ENCODE results near the gene BRD4.

The BRD4 gene

GRCh38 chr19:15265214-15265849 lies 67.0 kb downstream of the BRD4 start:
- no peak for DNase-seq (ENCODE audit: low read depth in 3 of 3)

- no peak for DNase-seq (ENCODE audit: low read depth in 3 of 3)
Measured at GRCh38 chr19:15264933-15265206, 67.5 kb downstream of the BRD4 start.

- peak; percentile 52 to 71 (median 65) for DNase-seq (ENCODE audit: low read depth in 3 of 3)
Measured at GRCh38 chr19:15264061-15264932, 68.0 kb downstream of the BRD4 start.

- no peak for DNase-seq (ENCODE audit: low read depth in 3 of 3)
Measured at GRCh38 chr19:15263361-15263985, 68.9 kb downstream of the BRD4 start.

GRCh38 chr19:15262011-15262410 lies 70.3 kb downstream of the BRD4 start:
- DNase-seq (ENCODE audit: low read depth in 3 of 3): no peak

GRCh38 chr19:15260939-15261338 lies 71.4 kb downstream of the BRD4 start:
- DNase-seq (ENCODE audit: low read depth in 3 of 3): no peak

GRCh38 chr19:15259907-15260306 lies 72.4 kb downstream of the BRD4 start:
- DNase-seq (ENCODE audit: low read depth in 3 of 3): no peak

- DNase-seq (ENCODE audit: low read depth in 3 of 3): no peak
Measured at GRCh38 chr19:15257782-15258181, 74.6 kb downstream of the BRD4 start.

GRCh38 chr19:15256708-15257331 lies 75.5 kb downstream of the BRD4 start:
- DNase-seq (ENCODE audit: low read depth in 3 of 3): no peak

- no peak for DNase-seq (ENCODE audit: low read depth in 3 of 3)
Measured at GRCh38 chr19:15255359-15255990, 76.9 kb downstream of the BRD4 start.

- DNase-seq (ENCODE audit: low read depth in 3 of 3): no peak
Measured at GRCh38 chr19:15254547-15254946, 77.8 kb downstream of the BRD4 start.

GRCh38 chr19:15253513-15253912 lies 78.8 kb downstream of the BRD4 start:
- no peak for DNase-seq (ENCODE audit: low read depth in 3 of 3)

GRCh38 chr19:15253061-15253460 lies 79.3 kb downstream of the BRD4 start:
- no peak for DNase-seq (ENCODE audit: low read depth in 3 of 3)

- DNase-seq (ENCODE audit: low read depth in 3 of 3): no peak
Measured at GRCh38 chr19:15252398-15253018, 79.8 kb downstream of the BRD4 start.

- DNase-seq (ENCODE audit: low read depth in 3 of 3): no peak
Measured at GRCh38 chr19:15251749-15252397, 80.5 kb downstream of the BRD4 start.

- no peak for DNase-seq (ENCODE audit: low read depth in 3 of 3)
Measured at GRCh38 chr19:15251010-15251748, 81.2 kb downstream of the BRD4 start.

GRCh38 chr19:15250640-15250993 lies 81.7 kb downstream of the BRD4 start:
- no peak for DNase-seq (ENCODE audit: low read depth in 3 of 3)

GRCh38 chr19:15249972-15250639 lies 82.2 kb downstream of the BRD4 start:
- no peak for DNase-seq (ENCODE audit: low read depth in 3 of 3)

GRCh38 chr19:15249528-15249874 lies 82.8 kb downstream of the BRD4 start:
- no peak for DNase-seq (ENCODE audit: low read depth in 3 of 3)
